Fibroblast of lung (primary cell): ENCODE data around the gene MYD88. TPM values are rescaled to one million over a fixed set of nuclear protein-coding genes. Genes with fewer than 3 reads are reported as not detected.

Experiments
- DNase-seq, 2 donors: peaks; one replicate each; pipeline versions ENCODE4 v3.0.0 to v3.0.0-alpha.2; 2010; ENCODE audit warnings: low read depth in 2 of 2
- H2AFZ ChIP-seq: 2 replicates; pipeline ENCODE4 v1.5.1; 2012; ENCODE audit warnings: low read length, control low read depth, inconsistent platforms
- H3K27ac ChIP-seq: 2 replicates; pipeline ENCODE4 v1.5.1; 2011; ENCODE audit warnings: low read length, control low read depth; ENCODE audit not compliant: insufficient read depth
- H3K27me3 ChIP-seq: 2 replicates; pipeline ENCODE4 v1.5.1; 2011; ENCODE audit warnings: mild to moderate bottlenecking, low read length; ENCODE audit not compliant: control insufficient read depth, insufficient read depth
- H3K36me3 ChIP-seq: 2 replicates; pipeline ENCODE4 v1.5.1; 2011; ENCODE audit warnings: low read length; ENCODE audit not compliant: control insufficient read depth, insufficient read depth
- H3K4me1 ChIP-seq: 2 replicates; pipeline ENCODE4 v1.5.1; 2011; ENCODE audit warnings: low read length; ENCODE audit not compliant: control insufficient read depth, insufficient read depth; ENCODE audit errors: extremely low read depth
- H3K4me2 ChIP-seq: 2 replicates; pipeline ENCODE4 v1.5.1; 2011; ENCODE audit warnings: low read length, control low read depth; ENCODE audit not compliant: insufficient read depth; ENCODE audit errors: extremely low read depth
- H3K4me3 ChIP-seq, 4 experiments: fragments of 200-600 bp in 1 of 4; sonication (generic) in 1 of 4; replicated peaks in 1 of 4; 2 replicates each; pipeline ENCODE4 v1.5.1; 2011 to 2016; ENCODE audit warnings: low read length in 4 of 4, low read depth in 3 of 4, mild to moderate bottlenecking in 3 of 4, control low read depth in 2 of 4, inconsistent platforms in 1 of 4, mixed read lengths in 1 of 4; ENCODE audit not compliant: insufficient read depth in 1 of 4; ENCODE audit errors: control extremely low read depth in 1 of 4
- H3K79me2 ChIP-seq: 2 replicates; pipeline ENCODE4 v1.5.1; 2012; ENCODE audit warnings: mild to moderate bottlenecking, low read length, inconsistent platforms; ENCODE audit not compliant: control insufficient read depth, insufficient read depth
- H3K9ac ChIP-seq: 2 replicates; pipeline ENCODE4 v1.5.1; 2011; ENCODE audit warnings: mild to moderate bottlenecking, low read length, control low read depth; ENCODE audit not compliant: insufficient read depth
- H3K9me3 ChIP-seq: 2 replicates; pipeline ENCODE4 v1.5.1; 2012; ENCODE audit warnings: low read depth, low read length; ENCODE audit not compliant: control insufficient read depth, insufficient read depth
- H4K20me1 ChIP-seq: 2 replicates; pipeline ENCODE4 v1.5.1; 2011; ENCODE audit warnings: low read length; ENCODE audit not compliant: control insufficient read depth, insufficient read depth; ENCODE audit errors: extremely low read depth
- EZH2 ChIP-seq: IDR thresholded peaks from 2 replicates; pipeline ENCODE4 v1.5.1; 2012; ENCODE audit warnings: low read length, control low read depth, mild to moderate bottlenecking; ENCODE audit errors: missing control alignments
- polyA plus RNA-seq, 2 donors: library from polyadenylated mRNA; depleted of rRNA in 1 of 2; stranded (reverse) in 1 of 2; unstranded in 1 of 2; fragments of >200 nt; gene quantifications; 2 replicates each; pipeline ENCODE4 v1.2.1, GENCODE V29; 2011 to 2012; ENCODE audit warnings: missing spikeins in 1 of 2
- total RNA-seq: library from RNA; depleted of rRNA; stranded (reverse); fragments of >200 nt; gene quantifications from 2 replicates; pipeline ENCODE4 v1.2.1, GENCODE V29; 2014
- TF ChIP-seq, protein P1 (sequence below), 2 donors: IDR thresholded peaks in 1 of 2; conservative IDR thresholded peaks in 1 of 2; 1 replicate in 1 of 2; 2 replicates in 1 of 2; pipeline ENCODE4 v1.5.1; 2011 to 2012; ENCODE audit warnings: low read length in 2 of 2, control low read depth in 1 of 2, inconsistent platforms in 1 of 2, low read depth in 1 of 2, mild to moderate bottlenecking in 1 of 2

MYD88 gene
- total and polyA plus RNA-seq, 2 donors (not counting 1 experiment from before 2014, with no cell fraction given) = 12.1 to 22.1 TPM

DNA sequence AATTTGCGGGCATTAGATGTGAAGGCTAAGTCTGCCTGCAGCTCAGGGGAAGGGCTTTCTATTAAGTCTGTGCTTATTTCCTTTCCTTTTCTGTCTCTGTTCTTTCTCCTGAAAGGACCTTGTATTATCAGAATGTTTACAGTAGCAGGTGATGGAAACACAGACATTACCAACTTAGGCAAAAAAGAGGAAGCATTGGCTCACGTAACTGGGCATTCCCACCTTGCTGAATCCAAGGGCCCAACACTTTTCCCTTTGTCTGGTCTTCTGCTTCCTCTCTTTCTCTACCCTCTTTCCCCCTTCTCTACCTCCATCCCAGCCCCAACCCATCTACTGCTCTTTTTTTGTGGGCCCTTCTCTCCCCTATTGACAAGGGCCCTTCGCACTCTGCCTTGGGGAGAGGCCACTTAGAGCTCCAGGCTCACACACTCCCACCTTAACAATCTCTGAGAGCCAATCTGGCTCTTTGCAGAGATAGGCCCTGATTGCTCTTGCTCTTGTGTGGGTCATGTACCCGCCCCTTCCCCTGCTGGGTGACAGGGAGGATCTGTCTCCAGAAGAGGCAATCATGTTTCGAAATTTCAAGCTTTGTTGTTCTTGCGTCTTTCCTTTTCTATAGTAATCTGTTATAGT is 36.5 kb upstream of the MYD88 start:
- Histone ChIP-seq H3K36me3 (no peaks in the 10 kb centered on the region), H2AFZ (no peak overlapping the region), H3K4me2 (no peak overlapping the region), H3K9ac (no peak overlapping the region), H3K4me1 (no peaks in the 10 kb centered on the region), H3K4me3 (no peak overlapping the region), H3K9me3 (no peaks in the 10 kb centered on the region), H3K79me2 (no peaks in the 10 kb centered on the region), H4K20me1 (no peaks in the 10 kb centered on the region), H3K27me3 (peaks cover 16% of the 10 kb centered on the region), H3K27ac (no peak overlapping the region)
- no peak for TF ChIP-seq EZH2
- TF ChIP-seq, protein P1, sequence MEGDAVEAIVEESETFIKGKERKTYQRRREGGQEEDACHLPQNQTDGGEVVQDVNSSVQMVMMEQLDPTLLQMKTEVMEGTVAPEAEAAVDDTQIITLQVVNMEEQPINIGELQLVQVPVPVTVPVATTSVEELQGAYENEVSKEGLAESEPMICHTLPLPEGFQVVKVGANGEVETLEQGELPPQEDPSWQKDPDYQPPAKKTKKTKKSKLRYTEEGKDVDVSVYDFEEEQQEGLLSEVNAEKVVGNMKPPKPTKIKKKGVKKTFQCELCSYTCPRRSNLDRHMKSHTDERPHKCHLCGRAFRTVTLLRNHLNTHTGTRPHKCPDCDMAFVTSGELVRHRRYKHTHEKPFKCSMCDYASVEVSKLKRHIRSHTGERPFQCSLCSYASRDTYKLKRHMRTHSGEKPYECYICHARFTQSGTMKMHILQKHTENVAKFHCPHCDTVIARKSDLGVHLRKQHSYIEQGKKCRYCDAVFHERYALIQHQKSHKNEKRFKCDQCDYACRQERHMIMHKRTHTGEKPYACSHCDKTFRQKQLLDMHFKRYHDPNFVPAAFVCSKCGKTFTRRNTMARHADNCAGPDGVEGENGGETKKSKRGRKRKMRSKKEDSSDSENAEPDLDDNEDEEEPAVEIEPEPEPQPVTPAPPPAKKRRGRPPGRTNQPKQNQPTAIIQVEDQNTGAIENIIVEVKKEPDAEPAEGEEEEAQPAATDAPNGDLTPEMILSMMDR (conservative IDR thresholded peaks at IDR 0.05 in 1 of 2, IDR thresholded peaks at IDR 0.05 in 1 of 2; ENCODE audit: low read depth in 1 of 2, low read length in 2 of 2) = no peak
- no peak for DNase-seq

DNA sequence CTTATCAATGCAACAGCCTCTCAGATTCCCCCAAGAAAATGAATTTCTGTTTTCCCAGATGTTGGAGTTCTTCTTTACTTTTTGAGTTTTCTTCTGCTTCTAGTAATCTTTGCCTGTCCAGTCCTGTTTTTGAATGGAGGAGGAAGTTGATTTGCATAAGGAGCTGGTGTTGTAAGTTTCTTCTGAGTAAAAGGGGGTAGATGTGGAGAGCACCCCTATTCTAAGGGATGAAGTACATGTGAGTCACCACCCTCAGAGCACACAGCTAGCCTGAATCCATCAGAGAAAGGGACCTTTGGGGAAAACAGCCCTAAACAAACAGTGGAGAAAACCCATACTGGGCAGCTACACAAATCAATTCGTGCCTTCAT is 36.0 kb upstream of the MYD88 start:
- no peak overlapping the region for H3K27ac ChIP-seq
- peaks cover 14% of the 10 kb centered on the region for H3K27me3 ChIP-seq
- no peak overlapping the region for H2AFZ ChIP-seq
- H4K20me1 ChIP-seq = no peaks in the 10 kb centered on the region
- no peak for TF ChIP-seq EZH2
- H3K4me1 ChIP-seq = no peaks in the 10 kb centered on the region
- no peak overlapping the region for H3K4me2 ChIP-seq
- no peak overlapping the region for H3K4me3 ChIP-seq
- no peak overlapping the region for H3K9ac ChIP-seq
- DNase-seq = no peak
- no peaks in the 10 kb centered on the region for H3K9me3 ChIP-seq
- no peaks in the 10 kb centered on the region for H3K79me2 ChIP-seq
- H3K36me3 ChIP-seq = no peaks in the 10 kb centered on the region

DNA sequence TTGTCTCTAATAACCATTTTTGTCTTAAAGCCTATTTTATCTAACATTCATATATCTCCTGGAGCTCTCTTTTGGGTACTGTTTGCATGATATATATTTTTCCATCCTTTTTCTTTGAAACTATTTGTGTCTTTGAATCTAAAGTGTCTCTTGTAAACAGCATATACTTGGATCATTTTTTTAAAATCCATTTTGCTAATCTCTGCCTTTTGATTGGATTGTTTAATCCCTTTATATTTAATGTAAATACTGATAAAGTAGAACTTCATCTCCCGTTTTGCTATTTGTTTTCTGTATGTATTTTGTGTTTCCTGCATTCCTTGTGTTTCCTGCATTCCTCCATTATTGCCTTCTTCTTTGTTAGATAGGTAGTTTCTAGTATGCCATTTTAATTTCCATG is 32.9 kb upstream of the MYD88 start:
- Histone ChIP-seq H3K4me2 (no peak overlapping the region), H3K9ac (no peak overlapping the region), H3K4me1 (no peaks in the 10 kb centered on the region), H3K4me3 (no peak overlapping the region), H3K36me3 (no peaks in the 10 kb centered on the region), H4K20me1 (no peaks in the 10 kb centered on the region), H3K27me3 (peaks cover 6% of the 10 kb centered on the region), H3K9me3 (no peaks in the 10 kb centered on the region), H3K79me2 (no peaks in the 10 kb centered on the region), H3K27ac (no peak overlapping the region), H2AFZ (no peak overlapping the region)
- TF ChIP-seq, protein P1 (conservative IDR thresholded peaks at IDR 0.05 in 1 of 2, IDR thresholded peaks at IDR 0.05 in 1 of 2; ENCODE audit: low read depth in 1 of 2, low read length in 2 of 2) = no peak
- TF ChIP-seq EZH2 = no peak
- DNase-seq = no peak
